CD1c-positive myeloid dendritic cell (primary cell): ENCODE measurements around the gene USP20.

Source experiments
- DNase-seq: peaks from one replicate; pipeline ENCODE4 v3.0.0-alpha.2; 2016; ENCODE audit errors: extremely low spot score

Gene USP20

GRCh38 chr9:129854588-129855110, 19.4 kb downstream of the USP20 start:
- no peak for DNase-seq

GRCh38 chr9:129857207-129857606, 21.9 kb downstream of the USP20 start:
- no peak for DNase-seq

DNA sequence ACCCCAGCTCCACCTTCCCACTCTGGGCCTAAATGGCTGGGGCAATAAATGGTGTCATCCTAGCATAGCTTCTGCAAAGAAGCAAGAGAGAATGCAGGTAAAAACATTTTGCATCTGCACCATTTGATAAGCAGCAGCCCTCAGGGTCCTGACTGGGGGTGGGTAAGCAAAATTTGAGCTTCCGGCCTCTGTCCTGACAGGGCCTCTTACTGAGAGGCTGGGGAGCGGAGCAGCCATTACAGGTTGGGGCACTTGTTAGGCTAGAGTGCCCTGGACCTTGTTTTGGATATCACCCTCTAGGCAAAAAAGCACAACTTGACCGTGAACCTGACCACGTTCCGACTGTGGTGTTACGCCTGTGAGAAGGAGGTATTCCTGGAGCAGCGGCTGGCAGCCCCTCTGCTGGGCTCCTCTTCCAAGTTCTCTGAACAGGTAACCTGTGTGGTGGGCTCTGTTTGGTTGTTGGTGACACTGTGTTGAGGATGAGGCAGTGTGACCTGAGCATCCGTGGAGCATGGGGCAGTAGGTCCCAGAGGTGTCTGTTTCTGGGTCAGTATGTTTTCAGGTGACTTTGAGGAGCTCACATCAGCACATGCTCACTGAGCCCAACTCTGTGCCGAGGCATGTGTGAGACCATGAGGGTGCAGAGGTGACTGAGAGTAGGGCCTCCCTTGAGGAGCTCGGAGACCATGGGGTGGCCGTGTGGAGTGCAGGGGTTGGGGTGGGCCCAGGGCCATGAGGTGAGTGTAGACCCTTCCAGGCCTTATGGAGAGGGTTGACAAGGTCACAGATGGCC, 23.1 kb downstream of the USP20 start:
- DNase-seq, result no peak

- DNase-seq, result no peak
These were observed 25.6 kb downstream of the USP20 start for GRCh38 chr9:129860653-129861446.

DNA sequence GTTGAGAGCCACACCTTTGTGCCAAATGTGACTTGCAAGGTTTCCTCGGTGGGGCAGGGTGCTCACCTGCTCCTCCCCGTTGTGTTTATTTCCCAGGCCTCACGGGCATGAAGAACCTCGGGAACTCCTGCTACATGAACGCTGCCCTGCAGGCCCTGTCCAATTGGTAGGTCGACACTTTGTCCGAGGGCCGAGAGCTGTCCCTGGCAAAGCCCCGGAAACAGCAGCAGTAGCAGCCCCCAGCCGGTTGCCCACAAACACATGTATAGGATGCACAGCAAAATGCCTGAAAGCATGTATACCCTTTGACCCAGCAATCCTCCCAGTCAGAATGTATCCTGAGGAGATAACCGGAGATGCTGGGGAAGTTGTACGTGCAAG, 26.2 kb downstream of the USP20 start:
- DNase-seq, result no peak

DNA sequence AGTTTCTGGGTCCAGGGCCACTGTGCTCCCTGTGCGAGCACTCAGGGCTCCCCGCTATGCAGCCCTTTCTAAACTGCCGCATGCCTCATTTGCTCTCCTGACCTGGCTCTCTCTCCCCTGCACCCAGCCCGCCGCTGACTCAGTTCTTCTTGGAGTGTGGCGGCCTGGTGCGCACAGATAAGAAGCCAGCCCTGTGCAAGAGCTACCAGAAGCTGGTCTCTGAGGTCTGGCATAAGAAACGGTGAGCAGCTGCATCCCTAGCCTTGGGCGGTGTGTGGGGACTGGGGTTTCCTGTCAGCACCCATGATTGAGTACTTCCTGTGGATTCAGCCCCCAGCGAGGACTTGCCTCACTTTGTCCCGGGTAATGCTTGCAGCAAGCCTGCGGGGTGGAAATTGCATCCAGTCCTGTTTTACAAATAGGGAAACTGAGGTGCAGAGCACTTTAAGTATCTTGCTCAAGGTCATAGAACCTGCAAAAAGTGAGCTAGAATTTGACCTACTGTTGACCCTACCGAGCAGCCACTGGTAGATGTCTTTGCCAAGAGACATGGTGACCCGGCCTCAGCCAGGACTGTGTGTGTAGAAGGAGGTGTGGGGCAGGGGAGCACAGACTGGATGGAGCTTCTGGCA, 27.9 kb downstream of the USP20 start:
- DNase-seq, result no peak

- no peak for DNase-seq
These were observed 29.9 kb downstream of the USP20 start for GRCh38 chr9:129864991-129865647.

GRCh38 chr9:129865668-129866320, 30.5 kb downstream of the USP20 start:
- DNase-seq, result no peak

DNA sequence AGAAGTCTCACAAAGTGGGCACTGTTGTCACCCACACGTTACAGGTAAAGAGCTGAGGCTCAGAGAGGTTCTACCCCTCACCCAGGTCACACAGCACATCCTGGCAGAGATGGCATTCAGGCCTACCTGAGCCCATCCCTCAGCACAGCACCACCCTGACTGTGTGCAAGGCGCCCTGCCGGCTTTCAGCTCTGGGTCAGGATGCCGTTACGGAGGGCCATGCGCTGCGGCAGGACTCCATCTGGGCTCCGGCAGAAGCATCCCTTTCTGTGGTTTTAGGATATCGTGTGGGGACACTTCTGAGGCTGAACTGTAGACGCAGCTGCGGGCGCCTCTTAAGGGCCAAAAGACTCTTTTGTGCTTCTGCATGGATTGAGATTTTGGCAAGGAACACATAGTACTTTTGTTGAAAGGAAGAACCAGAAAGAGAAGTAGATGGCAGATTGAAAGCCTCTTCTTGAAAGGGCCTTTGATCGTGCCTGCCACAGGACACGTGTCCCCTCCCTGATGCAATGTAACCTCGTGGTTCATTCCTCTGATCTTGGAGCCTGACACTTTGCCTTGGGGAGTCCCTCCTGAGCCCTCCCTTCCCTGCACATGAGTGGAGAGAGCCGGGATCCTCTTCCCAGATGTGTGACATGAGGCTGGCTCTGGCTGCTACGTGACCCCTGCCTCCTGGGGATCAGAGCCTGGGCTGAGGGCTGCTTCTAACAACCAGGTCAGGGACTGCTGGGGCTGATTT, 31.3 kb downstream of the USP20 start:
- DNase-seq, result peak; percentile 33

DNA sequence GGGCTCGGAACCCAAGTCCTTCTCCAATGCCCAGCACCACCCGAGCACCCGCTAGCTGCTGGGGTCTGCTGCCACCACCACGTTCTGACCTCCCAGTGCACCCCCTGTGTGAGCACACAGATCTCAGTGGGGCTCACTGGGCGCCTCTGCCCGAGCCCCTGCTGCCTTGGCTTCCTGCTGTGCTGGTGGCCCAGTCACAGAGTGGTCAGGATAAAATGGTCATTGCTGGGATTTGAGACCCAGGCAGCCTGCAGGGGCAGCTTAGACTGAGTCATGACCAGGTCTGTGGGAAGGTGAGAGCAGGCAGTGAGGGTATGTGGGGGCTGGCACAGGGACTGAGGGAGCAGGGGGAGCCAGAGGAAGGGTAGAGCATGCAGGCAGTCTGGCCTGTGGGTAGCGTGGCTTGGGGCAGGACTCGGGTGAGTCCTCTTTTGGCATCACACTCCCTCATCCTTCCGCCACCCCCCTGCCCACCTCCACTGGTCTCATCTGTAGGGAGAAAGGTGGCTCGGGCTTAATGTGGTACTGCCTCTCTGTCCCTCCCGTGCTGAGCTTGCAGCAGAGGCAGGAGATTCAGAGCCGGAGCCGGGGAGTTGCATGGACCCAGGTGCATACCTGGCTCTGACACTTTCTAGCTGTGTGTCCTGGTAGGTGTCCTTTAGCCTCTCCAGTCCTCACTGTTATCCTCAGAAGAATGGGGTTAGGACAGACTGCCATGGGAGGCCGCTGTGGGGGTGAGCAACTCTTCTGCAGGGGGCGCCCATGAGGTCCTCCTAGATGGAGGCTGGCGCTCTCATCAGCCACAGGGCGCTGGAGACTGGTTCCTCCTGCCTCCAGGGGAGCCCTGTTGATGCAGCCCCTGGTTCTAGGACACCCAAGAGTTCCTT, 32.1 kb downstream of the USP20 start:
- DNase-seq, result no peak

GRCh38 chr9:129868023-129868871, 33.0 kb downstream of the USP20 start:
- no peak for DNase-seq

DNA sequence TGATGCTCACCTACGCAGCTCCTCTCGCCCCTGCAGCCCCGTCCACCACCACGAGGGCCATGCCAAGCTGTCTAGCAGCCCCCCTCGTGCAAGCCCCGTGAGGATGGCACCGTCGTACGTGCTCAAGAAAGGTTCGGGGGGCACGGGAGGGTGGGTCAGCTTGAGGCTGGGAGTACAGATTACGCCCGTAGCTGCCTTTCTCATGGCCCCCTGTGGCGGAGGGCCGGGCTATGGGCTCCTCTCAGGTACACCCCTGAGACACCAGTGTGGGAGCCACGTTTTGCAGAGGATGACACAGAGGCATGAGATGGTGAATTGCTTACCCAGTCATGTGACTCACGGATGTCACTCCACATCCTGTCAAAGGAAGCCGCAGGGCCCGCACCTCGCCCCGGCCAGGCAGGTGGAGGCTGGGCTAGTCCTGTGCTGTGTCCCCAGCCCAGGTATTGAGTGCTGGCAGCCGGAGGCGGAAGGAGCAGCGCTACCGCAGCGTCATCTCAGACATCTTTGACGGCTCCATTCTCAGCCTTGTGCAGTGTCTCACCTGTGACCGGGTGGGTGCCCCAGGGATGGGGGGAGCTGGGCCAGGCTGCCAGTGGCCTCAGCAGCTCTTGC, 33.7 kb downstream of the USP20 start:
- DNase-seq, result peak; percentile 49

DNA sequence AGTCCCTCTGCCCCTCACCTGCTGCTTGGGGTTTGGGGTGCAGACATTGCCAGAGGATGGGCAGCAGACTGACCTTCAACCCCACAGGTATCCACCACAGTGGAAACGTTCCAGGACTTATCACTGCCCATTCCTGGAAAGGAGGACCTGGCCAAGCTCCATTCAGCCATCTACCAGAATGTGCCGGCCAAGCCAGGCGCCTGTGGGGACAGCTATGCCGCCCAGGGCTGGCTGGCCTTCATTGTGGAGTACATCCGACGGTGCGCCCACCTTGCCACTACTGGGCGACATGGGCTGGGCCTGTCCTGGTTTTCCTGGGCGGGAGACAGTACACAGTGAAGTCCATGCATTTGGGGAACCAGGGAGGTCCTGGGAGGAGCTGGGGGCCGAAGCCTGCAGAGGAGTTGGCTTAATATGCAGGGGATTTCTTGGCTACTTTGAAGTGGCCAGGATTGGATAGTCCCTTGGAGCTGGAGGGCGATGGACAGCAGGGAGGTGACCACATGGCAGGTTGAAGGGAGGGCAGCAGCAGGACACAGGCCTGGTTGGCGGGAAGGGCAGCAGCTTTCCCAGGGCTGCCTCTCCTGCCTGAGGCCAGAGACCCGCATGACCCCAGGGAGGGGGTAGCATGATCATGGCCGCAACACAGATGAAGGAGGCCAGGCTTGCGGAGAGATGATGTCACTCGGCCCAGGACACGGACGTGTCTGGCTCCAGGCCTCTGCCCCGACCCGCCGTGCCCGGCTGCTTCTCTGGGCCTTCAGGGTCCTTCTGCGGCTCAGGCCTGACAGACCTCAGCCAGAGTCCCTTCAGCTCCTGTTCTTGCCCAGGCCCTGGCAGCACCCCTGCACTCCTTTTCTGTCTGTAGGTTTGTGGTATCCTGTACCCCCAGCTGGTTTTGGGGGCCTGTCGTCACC, 34.6 kb downstream of the USP20 start:
- DNase-seq, result no peak

DNA sequence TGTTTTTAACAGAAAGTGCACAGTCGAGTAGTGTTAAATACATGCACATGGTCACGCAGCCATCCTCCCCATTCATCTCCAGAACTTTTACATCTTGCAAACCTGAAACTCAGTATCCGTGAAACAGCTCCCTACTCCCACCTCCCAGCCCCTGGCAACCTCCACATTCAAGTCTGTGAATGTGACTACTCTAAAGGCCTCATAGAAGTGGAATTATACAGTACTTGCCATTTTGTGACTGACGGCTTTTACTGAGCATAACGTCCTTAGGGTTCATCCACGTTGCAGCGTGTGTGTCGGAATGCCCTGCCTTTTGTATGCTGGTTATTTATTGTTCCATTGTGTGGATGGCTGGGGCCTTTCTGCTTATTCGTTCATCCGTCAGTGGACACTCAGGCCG, 35.8 kb downstream of the USP20 start:
- no peak for DNase-seq

GRCh38 chr9:129873563-129874190, 38.4 kb downstream of the USP20 start:
- DNase-seq, result no peak

GRCh38 chr9:129874261-129875101, 39.2 kb downstream of the USP20 start:
- DNase-seq, result no peak
